Measurements from ENCODE around the gene KCTD17. TPM values are rescaled to one million over a fixed set of nuclear protein-coding genes. Genes with fewer than 3 reads are reported as not detected.

Gene KCTD17
- total RNA-seq, 1 donor from 2014 or later, result 37.2 TPM

DNA sequence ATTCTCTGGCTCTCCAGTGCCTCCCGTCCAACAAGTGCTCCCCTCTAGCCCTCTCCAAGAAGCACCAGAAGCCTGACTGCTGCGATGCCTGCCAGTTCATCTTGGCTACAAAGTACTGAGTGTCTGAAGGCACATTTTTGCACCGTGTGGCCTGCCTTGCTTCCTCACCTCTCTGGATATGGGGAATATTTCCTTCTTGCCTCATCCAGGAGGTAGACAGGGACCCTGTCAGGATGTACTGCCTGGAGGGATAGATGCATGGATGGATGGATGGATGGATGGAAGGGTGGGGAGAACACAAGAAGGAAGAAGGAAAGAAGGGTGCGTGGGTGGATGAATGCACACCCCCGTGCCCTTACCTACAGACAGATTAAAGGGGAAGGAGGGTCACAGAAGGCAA lies 27.6 kb downstream of the KCTD17 start:
- DNase-seq (ENCODE audit: low spot score), result no peak

DNA sequence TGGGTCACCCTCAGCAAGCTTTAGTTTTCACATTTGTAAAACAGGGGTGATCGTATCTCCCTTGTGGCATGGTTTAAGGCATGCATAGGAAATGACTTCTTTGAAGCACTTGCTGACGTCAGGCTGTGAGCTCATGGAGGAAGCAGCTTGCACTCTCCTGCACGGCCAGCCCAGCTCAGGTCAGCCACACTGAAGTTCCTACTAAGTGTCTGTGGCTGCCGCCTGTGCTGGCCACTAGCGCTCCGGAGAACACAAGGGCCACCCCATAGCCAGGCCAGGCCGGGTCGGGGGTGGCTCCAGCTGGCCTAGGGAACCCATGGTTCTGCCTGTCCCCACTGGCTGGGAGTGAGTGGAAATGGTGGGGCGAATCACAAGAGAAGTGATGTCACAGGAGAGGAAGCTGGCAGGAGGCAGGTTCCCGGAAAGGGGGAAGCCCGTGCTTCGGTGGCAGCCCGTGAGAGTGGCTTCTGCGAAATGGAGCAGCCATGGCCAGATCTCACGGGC lies 28.2 kb downstream of the KCTD17 start:
- no peak for DNase-seq (ENCODE audit: low spot score)

GRCh38 chr22:37080438-37080837 lies 28.9 kb downstream of the KCTD17 start:
- no peak for DNase-seq (ENCODE audit: low spot score)

- DNase-seq (ENCODE audit: low spot score), result no peak
Measured at GRCh38 chr22:37080838-37081237, 29.3 kb downstream of the KCTD17 start.

DNA sequence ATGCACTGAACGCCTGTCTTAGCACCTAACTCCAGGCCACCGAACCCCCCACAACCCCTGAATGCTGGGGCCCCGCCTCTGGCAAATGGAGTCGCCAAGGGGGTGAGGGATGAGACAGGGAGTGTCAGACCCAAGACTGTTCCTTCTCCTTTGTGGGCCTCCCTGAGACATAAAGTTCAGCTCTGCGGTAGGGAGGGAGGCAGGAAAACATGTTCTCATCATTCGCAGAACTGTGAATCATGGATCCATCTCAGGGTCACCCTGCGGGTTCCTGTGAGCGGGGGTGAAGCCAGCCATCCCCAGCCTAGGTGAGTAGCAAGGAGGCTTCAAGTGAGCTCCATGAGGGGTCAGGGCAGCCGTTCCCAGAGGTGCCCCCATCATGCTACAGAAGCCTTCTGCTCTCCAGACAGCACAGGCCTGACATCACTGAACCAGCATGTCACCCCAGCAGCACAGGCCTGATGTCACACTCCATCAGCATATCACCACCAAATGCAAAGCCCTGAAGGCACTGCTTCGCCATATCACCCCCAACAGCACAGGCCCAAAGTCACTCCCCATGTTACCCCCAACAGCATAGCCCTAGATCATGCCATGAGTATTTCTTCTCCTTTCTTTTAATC lies 30.8 kb downstream of the KCTD17 start:
- no peak for DNase-seq (ENCODE audit: low spot score)

DNA sequence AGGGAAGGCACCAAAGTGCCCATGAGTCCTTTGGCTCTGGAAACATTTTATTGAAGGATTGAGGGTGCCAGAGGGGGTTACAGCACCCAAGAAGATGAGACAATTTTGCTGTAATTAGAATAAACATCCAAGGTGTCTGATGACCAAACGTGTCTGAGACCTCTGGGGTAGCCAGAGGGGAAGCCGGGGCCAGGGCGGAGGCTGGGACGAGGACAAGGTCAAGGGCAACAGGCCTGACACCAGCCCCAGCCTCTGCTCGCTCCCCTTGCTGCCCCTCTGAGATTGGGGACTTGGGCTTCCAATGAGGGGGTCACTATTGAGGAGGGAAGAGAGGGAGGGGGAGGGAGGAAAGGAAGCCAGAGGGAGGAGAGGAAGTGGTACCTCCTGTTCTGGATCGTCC lies 32.4 kb downstream of the KCTD17 start:
- DNase-seq (ENCODE audit: low spot score), result no peak

GRCh38 chr22:37084385-37084784 lies 32.8 kb downstream of the KCTD17 start:
- DNase-seq (ENCODE audit: low spot score), result no peak

DNA sequence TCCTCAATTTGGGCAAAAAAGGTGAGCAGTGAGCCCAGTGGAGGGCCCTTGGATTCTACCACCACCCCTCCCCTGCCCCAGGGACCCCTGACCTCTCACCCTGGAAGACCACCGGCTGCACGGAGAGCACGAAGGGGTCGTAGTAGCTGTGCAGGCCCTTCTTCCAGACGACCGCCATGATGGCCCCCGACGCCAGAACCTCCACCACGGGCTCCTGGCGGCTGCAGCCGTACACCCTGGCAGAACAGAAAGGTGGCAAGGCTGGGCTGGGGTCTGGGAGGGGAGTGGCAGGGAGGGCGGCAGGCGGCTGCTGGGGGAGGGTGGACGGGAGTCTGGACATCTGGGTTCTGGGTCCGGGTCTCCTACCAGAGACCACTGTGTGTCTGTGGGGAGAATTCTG lies 34.6 kb downstream of the KCTD17 start:
- DNase-seq (ENCODE audit: low spot score), result no peak

GRCh38 chr22:37088108-37088605 lies 36.6 kb downstream of the KCTD17 start:
- no peak for DNase-seq (ENCODE audit: low spot score)

DNA sequence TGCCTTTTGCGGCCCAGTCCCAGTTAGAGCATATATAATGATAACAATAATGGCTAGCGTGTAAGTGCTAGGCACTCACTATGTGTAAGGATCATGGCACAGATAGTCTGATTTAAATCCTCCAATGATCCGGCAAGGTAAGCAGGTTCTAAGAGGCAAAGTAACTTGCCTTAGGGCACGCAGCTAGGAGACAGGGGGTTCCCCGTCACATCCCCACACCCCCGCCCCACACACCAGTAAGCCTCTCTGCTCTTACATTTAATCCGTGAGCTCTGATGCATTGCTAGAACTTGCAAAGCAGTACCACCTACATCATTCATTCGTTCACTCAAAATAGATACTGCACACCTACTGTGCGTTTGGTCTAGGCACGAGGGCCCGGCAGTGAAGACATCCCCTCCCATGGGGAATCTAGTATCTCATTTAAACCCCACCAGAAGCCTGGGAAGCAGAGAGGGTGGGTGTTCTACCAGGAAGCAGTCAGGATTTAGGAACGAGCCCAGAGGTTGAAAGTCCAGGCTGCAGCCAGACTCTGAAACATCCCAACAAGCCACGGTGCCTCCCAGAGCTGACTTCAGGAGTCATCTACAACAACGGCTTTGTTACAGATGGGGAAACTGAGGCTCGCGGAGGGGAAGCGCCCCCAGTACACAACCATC lies 37.3 kb downstream of the KCTD17 start:
- DNase-seq (ENCODE audit: low spot score), result no peak

- no peak for DNase-seq (ENCODE audit: low spot score)
Measured at GRCh38 chr22:37089434-37089833, 37.9 kb downstream of the KCTD17 start.

DNA sequence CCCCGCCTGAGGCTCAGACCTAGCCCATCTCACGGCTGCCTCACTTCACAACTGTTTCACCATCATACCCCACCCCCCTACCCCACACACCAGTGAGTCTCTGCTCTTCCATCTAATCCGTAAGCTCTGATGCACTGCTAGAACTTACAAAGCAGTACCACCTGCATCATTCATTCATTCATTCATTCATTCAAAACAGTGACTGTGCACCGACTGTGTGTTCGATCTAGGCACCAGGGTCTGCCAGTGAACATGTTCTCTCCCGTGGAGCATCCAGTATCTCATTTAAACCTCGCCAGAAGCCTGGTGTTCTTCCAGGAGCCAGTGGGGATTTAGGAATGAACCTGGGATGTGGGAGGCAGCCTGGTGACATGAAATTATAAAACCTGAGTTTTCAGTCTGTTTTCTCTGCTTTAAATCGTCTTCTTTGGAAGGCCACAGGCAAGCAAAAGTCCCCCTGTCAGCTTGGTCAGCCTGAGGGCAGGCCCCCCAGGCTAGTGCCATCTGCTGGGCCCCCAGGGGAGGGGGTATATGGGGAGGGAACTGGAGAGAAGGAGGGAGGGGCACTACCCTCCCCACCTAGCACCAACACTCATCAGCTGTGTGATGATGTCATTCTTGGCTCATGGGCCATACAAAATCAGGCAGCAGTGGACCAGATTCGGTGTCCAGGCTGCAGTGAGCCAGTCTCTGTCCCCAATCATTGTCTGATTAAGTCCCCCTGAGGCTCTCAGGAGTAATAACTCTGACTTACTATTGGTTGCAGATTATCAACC lies 39.6 kb downstream of the KCTD17 start:
- no peak for DNase-seq (ENCODE audit: low spot score)

GRCh38 chr22:37091994-37092393 lies 40.5 kb downstream of the KCTD17 start:
- DNase-seq (ENCODE audit: low spot score), result no peak

GRCh38 chr22:37092997-37093396 lies 41.5 kb downstream of the KCTD17 start:
- no peak for DNase-seq (ENCODE audit: low spot score)

- DNase-seq (ENCODE audit: low spot score), result no peak
Measured at GRCh38 chr22:37094239-37094638, 42.7 kb downstream of the KCTD17 start.

- no peak for DNase-seq (ENCODE audit: low spot score)
Measured at GRCh38 chr22:37095113-37095512, 43.6 kb downstream of the KCTD17 start.

GRCh38 chr22:37097346-37097745 lies 45.8 kb downstream of the KCTD17 start:
- no peak for DNase-seq (ENCODE audit: low spot score)

DNA sequence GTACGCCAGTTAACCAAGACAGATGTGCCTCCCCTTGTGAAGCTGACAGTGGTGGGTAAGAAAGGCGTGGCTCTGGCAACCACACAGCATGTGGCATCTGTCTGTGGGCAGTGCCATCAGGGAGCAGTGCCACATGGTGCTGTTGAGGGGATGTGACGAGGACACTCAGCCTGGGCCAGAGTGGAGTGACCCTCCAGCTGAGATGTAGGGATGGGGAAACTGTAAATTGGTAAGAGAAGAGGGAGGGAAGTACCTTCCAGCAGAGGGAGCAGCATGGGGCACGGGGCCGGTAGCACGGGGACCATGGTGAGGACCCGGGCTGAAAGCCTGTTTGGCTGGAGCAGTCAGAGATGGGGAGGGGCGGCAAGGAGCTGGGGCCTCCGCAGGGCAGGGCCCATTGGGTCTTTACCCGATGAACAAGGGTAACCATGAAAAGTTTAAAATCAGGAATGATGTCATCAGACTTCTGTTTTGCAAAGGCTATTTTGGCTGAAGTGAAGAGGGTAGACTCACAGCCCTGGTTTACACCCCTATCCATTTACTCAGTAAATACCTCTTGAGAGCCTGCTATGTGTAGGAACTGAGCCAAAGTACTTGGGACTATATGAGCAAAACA lies 47.5 kb downstream of the KCTD17 start:
- DNase-seq (ENCODE audit: low spot score), result no peak

- DNase-seq (ENCODE audit: low spot score), result no peak
Measured at GRCh38 chr22:37100589-37101127, 49.1 kb downstream of the KCTD17 start.

DNA sequence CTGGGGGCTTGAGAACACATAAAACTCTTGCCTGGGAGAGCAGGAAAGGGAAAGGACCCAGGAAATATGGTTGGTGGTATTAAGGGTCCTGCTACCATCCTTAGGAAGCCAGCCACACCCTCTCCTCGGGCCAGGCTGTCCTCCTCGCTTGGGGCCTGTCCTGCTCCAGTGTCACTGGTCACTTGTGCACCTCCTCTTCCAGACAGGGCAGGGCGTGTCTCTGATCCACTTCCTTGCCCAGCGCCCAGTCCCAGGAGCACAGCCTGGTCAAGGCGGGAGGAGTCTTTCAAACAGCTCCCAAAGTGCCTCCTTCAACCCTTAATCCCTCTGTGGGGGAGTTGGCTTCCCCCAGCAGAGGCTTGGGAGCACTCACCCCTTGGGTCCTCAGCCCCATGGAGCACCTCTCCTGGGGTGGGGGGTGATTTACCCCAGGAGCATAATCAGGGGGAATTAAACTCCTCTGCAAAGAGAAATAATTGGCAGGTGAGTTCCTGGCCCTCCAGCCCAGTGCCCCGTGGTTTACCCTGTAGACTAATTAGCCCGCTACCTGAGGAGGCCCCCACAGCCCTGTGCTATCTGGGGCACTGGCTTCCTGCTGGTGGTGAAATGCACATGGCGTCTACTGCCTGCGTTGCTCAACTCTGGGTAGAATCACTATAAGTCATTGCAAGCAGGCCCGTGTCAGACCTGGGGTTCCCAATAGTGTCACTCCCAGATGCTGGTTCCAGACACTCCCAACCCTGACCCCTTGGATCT lies 49.9 kb downstream of the KCTD17 start:
- no peak for DNase-seq (ENCODE audit: low spot score)

GRCh38 chr22:37103151-37103550 lies 51.6 kb downstream of the KCTD17 start:
- DNase-seq (ENCODE audit: low spot score), result no peak

Measured in ureter (tissue), 1 donor.